GM13976 (cell line): ENCODE data around the gene FBXW7.

Experiments
- DNase-seq: peaks from one replicate; pipeline ENCODE4 v3.0.0; 2012; ENCODE audit warnings: low spot score
- CTCF ChIP-seq: IDR thresholded peaks from 2 replicates; pipeline ENCODE4 v1.5.1; 2012; ENCODE audit warnings: borderline replicate concordance, mild to moderate bottlenecking; ENCODE audit not compliant: insufficient read depth; ENCODE audit errors: extremely low read depth, missing control alignments, control extremely low read depth
- in situ Hi-C: fragments of 300-500 bp; cut with MboI; formaldehyde crosslinking; loops from one replicate; pipeline ENCODE4 v1.12.0; 2022; ENCODE audit warnings: low sequenced_read_pairs, mixed read lengths, inconsistent platforms; ENCODE audit not compliant: unreplicated experiment

The FBXW7 gene

GRCh38 chr4:152424977-152425376 lies 110.9 kb downstream of the FBXW7 start:
- DNase-seq, result no peak
- no peak for TF ChIP-seq CTCF
- in situ Hi-C loops, result no loop called here

DNA sequence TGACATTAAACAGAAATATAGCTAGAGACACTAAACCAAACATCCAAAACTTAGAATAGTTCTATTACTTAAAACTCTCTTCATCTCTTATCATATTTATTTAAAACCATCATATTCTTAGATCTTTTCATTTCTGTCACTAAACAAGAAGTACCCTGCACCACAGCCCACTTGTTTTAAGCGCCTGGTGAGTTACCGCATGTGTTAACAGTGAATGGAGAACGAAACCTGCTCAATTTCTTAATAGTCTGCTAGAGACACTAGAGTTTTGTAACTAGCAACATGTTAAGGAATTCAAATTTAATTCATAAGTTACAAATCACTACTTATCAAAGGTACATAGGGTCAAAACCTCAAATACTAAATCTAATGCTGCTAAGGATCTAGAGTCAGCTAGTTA lies 111.5 kb downstream of the FBXW7 start:
- TF ChIP-seq CTCF, result no peak
- DNase-seq, result no peak
- in situ Hi-C loops, result no loop called here

DNA sequence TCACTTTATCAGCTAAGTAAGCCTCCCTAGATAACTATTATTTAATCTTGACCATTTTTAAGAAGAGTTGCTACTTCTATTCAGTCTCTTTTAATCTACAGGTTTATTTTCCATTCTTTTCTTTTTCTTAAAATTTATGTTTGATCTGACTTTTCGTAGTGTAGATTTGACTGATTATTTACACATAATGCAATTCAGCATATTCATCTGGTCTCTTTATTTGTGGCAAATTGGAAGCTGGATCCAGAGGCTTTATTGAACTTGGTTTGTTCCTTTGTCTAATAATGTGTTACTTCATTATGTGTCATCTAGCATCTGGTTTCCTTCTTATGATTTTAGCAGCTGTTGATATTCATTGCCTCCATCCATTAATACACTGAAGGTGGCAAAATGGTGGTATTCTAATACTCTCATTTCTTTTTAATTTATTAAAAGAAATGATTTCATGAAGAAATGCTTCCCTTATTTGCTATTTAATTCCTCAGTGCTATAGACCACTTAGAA lies 113.0 kb downstream of the FBXW7 start:
- TF ChIP-seq CTCF, result no peak
- no peak for DNase-seq

GRCh38 chr4:152421576-152421975 lies 114.3 kb downstream of the FBXW7 start:
- no peak for TF ChIP-seq CTCF
- in situ Hi-C loops, result no loop called here
- DNase-seq, result no peak

More for the DNA sequence above, 113.0 kb downstream of the FBXW7 start:
- in situ Hi-C loops, result no loop called here

DNA sequence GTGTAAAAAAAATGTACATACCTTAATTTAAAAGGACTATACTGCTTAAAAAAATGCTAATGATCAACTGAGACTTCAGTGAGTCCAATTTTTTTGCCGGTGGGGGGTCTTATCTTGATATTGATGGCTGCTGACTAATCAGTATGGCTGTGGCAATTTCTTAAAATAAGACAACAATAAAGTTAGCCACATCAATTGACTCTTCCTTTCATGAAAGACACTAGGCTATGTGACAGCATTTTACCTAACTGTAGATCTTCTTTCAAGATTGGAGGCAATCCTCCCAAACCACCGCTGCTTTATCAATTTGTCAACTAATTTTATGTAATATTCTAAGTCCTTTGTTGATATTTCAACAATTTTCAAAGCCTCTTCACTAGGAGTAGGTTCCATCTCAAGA lies 116.1 kb downstream of the FBXW7 start:
- in situ Hi-C loops, result no loop called here
- TF ChIP-seq CTCF, result no peak
- no peak for DNase-seq

DNA sequence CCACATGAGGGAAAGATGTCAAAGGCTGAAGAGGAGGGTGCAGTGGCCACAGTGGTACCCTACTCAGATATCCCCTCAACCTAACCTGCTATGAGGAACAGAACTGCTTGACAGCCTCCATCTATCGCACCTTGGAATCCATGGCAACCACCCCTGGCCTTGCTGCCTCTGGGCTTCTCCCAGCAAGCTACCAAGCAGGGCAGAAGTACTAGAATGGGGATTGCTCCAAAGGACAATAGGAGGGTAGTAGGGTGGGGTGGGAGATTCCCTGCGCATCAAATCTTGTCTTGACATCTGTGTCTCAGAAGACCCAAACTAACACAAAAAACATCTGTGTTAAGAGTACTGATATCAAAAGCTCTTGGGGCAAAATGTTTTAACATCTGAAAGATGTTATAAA lies 118.2 kb downstream of the FBXW7 start:
- in situ Hi-C loops, result no loop called here
- no peak for TF ChIP-seq CTCF

DNA sequence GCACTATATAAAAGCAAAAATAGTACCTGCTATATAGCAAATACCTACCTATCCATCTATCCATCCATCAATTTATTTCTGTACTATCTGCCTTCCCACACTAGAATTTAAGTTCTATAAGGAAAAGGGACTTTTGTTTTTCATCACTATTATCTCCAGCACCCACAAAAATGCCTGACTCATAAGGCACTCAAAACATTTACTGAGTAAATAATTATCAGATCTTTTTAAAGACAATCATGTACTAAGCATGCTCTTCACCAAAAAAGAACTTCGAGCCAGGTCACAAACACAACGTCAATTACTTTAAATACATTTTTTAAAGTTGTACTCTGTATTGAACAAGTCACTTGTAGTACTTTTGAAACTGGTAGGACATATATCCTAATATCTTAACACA lies 119.9 kb downstream of the FBXW7 start:
- DNase-seq, result no peak
- no peak for TF ChIP-seq CTCF
- in situ Hi-C loops, result no loop called here

More for the DNA sequence above, 118.2 kb downstream of the FBXW7 start:
- no peak for DNase-seq
